KMS-11 (cell line): ENCODE results near the gene FAM25G.

ENCODE experiments used
- H2AFZ ChIP-seq: fragments of 200-600 bp; sonication (generic); 2 replicates; pipeline ENCODE4 v1.6.1; 2016; ENCODE audit warnings: antibody characterized with exemption, mixed run types, low read depth
- H3K27ac ChIP-seq: fragments of 200-600 bp; sonication (generic); 2 replicates; pipeline ENCODE4 v1.6.1; 2016; ENCODE audit warnings: mild to moderate bottlenecking, mixed run types
- H3K27me3 ChIP-seq: fragments of 200-600 bp; sonication (generic); 2 replicates; pipeline ENCODE4 v1.6.1; 2017; ENCODE audit warnings: mild to moderate bottlenecking, low read depth, mixed run types, moderate library complexity; ENCODE audit not compliant: insufficient read depth
- H3K36me3 ChIP-seq: fragments of 200-600 bp; sonication (generic); 2 replicates; pipeline ENCODE4 v1.6.1; 2017; ENCODE audit warnings: mild to moderate bottlenecking, mixed run types; ENCODE audit not compliant: insufficient read depth
- H3K4me1 ChIP-seq: fragments of 200-600 bp; sonication (generic); 2 replicates; pipeline ENCODE4 v1.6.1; 2016; ENCODE audit warnings: mild to moderate bottlenecking, low read depth, mixed run types; ENCODE audit not compliant: poor library complexity, severe bottlenecking
- H3K4me2 ChIP-seq: fragments of 200-600 bp; sonication (generic); 2 replicates; pipeline ENCODE4 v1.7.0; 2016; ENCODE audit warnings: mild to moderate bottlenecking, mixed run types
- H3K4me3 ChIP-seq: fragments of 200-600 bp; sonication (generic); IDR thresholded peaks from 2 replicates; pipeline ENCODE4 v1.6.1; 2017; ENCODE audit warnings: low read depth, low read length, mixed read lengths; ENCODE audit not compliant: insufficient read depth
- H3K79me2 ChIP-seq: fragments of 200-600 bp; sonication (generic); 2 replicates; pipeline ENCODE4 v1.6.1; 2016; ENCODE audit warnings: low read depth, mixed run types; ENCODE audit not compliant: insufficient read depth
- H3K9ac ChIP-seq: fragments of 200-600 bp; sonication (generic); 2 replicates; pipeline ENCODE4 v1.6.1; 2016; ENCODE audit warnings: mild to moderate bottlenecking, mixed run types
- H4K20me1 ChIP-seq: fragments of 200-600 bp; sonication (generic); 2 replicates; pipeline ENCODE4 v1.6.1; 2016; ENCODE audit warnings: mild to moderate bottlenecking, mixed run types; ENCODE audit not compliant: insufficient read depth
- TF ChIP-seq, protein P1 (sequence below): fragments of 200-600 bp; sonication (generic); conservative IDR thresholded peaks from 2 replicates; pipeline ENCODE4 v1.6.1; 2017; ENCODE audit warnings: low read depth, mild to moderate bottlenecking, antibody characterized with exemption, low read length, moderate library complexity, mixed read lengths

Gene FAM25G

GRCh38 chr10:47449102-47449978, 42.2 kb downstream of the FAM25G start:
- Histone ChIP-seq H3K27ac (no peak overlapping the region), H2AFZ (no peak overlapping the region), H3K36me3 (no peaks in the 10 kb centered on the region), H3K4me1 (no peaks in the 10 kb centered on the region), H3K9ac (no peak overlapping the region), H3K27me3 (no peaks in the 10 kb centered on the region), H3K79me2 (no peaks in the 10 kb centered on the region), H4K20me1 (no peaks in the 10 kb centered on the region), H3K4me2 (no peak overlapping the region), H3K4me3 (no peak overlapping the region)
- TF ChIP-seq, protein P1, sequence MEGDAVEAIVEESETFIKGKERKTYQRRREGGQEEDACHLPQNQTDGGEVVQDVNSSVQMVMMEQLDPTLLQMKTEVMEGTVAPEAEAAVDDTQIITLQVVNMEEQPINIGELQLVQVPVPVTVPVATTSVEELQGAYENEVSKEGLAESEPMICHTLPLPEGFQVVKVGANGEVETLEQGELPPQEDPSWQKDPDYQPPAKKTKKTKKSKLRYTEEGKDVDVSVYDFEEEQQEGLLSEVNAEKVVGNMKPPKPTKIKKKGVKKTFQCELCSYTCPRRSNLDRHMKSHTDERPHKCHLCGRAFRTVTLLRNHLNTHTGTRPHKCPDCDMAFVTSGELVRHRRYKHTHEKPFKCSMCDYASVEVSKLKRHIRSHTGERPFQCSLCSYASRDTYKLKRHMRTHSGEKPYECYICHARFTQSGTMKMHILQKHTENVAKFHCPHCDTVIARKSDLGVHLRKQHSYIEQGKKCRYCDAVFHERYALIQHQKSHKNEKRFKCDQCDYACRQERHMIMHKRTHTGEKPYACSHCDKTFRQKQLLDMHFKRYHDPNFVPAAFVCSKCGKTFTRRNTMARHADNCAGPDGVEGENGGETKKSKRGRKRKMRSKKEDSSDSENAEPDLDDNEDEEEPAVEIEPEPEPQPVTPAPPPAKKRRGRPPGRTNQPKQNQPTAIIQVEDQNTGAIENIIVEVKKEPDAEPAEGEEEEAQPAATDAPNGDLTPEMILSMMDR, result no peak

- Histone ChIP-seq H3K36me3 (no peaks in the 10 kb centered on the region), H3K27me3 (no peaks in the 10 kb centered on the region), H3K9ac (no peak overlapping the region), H3K27ac (no peak overlapping the region), H3K4me1 (no peaks in the 10 kb centered on the region), H4K20me1 (no peaks in the 10 kb centered on the region), H2AFZ (no peak overlapping the region), H3K4me3 (no peak overlapping the region), H3K79me2 (no peaks in the 10 kb centered on the region), H3K4me2 (no peak overlapping the region)
- TF ChIP-seq, protein P1, result no peak
These were observed 43.8 kb downstream of the FAM25G start for GRCh38 chr10:47447705-47448104.

GRCh38 chr10:47447209-47447608, 44.3 kb downstream of the FAM25G start:
- Histone ChIP-seq H3K4me2 (no peak overlapping the region), H3K4me1 (no peaks in the 10 kb centered on the region), H3K36me3 (no peaks in the 10 kb centered on the region), H3K79me2 (no peaks in the 10 kb centered on the region), H2AFZ (no peak overlapping the region), H3K4me3 (no peak overlapping the region), H4K20me1 (no peaks in the 10 kb centered on the region), H3K9ac (no peak overlapping the region), H3K27me3 (no peaks in the 10 kb centered on the region), H3K27ac (no peak overlapping the region)
- TF ChIP-seq, protein P1, result no peak

- Histone ChIP-seq H3K4me2 (no peak overlapping the region), H3K36me3 (no peaks in the 10 kb centered on the region), H3K27ac (no peak overlapping the region), H3K4me3 (no peak overlapping the region), H3K4me1 (no peaks in the 10 kb centered on the region), H4K20me1 (no peaks in the 10 kb centered on the region), H3K9ac (no peak overlapping the region), H2AFZ (no peak overlapping the region), H3K79me2 (no peaks in the 10 kb centered on the region), H3K27me3 (no peaks in the 10 kb centered on the region)
- TF ChIP-seq, protein P1, result no peak
These were observed 45.8 kb downstream of the FAM25G start for GRCh38 chr10:47445720-47446119.
